NCI-H146 treated with DMSO at 0.1 percent for 48 hours (cell line): ENCODE data around the gene HTR3C.

Experiments
- DNase-seq: peaks from one replicate; lab custom pipeline; 2025; ENCODE audit not compliant: unreplicated experiment; lab: John Stamatoyannopoulos, UW

HTR3C gene

GRCh38 chr3:184082465-184082864 lies 29.6 kb downstream of the HTR3C start:
- DNase-seq = no peak

DNA sequence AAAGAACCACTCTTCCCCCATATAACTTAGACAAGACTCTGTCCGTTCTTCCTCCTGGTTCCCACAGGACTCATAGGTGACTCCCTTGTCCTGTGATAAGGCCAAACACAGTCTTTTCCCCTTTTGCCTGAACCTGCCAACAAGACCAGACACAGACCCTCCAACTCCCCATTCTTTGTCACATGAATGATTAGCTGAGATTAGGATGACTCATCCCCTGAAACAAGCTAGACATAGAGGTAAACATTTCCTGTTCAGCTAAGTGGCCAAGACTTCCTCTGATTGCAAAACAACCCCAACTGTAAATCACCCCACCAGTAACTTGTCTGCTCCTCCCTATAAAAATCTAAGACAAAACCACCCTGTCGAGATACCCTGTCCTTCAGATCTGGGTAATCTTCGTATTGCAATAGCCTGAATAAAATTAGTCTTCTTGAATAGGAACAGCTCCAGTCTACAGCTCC lies 32.6 kb downstream of the HTR3C start:
- no peak for DNase-seq

DNA sequence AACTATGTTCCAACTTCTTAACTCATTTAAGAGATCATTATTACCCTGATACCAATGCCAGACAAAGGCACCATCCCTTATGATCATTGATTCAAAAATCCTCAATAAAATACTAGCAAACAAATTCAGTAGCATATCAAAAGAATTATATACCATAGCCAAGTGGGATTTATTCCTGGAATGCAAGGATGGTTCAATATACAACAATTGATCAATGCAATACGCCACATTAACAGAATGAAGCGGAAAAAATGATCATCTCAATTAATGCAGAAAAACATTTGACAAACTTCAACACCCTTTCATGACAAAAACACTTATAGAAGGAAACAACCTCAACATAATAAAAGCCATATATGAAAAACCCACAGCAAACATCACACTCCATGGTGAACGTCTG lies 39.4 kb downstream of the HTR3C start:
- no peak for DNase-seq

- no peak for DNase-seq
Observed at GRCh38 chr3:184096811-184097383, 44.0 kb downstream of the HTR3C start, which contains the start of gene HTR3E. Gene HTR3E, plus strand, starts transcription at chr3:184097064. Its CDS starts 466 bp downstream, at chr3:184097530.

GRCh38 chr3:184097556-184097955 lies 44.7 kb downstream of the HTR3C start:
- no peak for DNase-seq

GRCh38 chr3:184099806-184100686 lies 47.2 kb downstream of the HTR3C start:
- no peak for DNase-seq
